ENCODE data around the gene OSBPL9.

Gene OSBPL9

GRCh38 chr1:51610637-51611036 lies 6.3 kb upstream of the OSBPL9 start:
- no peak for DNase-seq

DNA sequence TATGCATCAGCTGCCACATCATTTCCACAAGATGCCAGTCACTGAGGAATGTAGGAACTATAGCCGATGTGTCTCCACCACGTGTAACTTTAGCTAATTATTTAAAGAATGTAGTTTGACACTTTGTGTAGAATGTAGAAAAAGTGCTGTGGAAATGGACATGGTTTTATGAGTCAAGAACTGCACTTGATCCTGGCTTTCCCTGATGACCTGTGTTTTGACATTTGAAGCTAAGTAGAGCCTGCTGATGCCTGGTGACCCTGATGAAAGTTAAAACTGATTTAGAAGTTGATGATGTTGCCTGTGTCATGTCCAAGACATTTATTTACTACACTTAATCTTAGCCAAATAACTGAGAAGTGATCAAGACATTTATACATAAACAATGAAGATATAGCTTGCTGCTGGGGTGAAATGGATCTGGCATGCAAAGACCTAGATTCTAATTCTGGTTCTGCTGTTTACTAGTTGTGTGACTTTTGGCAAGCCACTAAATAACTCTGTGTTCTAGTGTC lies 4.4 kb upstream of the OSBPL9 start:
- no peak for DNase-seq

GRCh38 chr1:51615780-51616291 lies 1.1 kb upstream of the OSBPL9 start:
- DNase-seq: no peak

DNA sequence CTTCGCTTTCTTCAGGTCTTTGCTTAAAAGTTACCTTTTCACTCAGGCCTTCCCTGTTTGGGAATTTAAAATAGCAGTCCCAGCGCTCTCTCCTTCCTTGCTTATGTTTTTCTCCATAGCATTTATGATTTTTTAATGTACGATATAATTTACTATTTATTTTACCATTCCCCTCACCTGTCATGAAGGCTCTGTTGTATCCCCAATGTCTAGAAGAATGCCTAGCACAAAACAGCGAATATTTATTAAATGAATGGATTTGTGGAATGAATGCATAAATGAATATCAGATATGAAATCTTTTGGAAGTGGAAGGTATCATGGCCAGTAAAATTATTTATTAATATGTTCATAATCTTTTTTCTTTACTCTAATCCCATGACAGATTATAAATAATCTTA lies 402 bp upstream of the OSBPL9 start:
- DNase-seq: no peak

DNA sequence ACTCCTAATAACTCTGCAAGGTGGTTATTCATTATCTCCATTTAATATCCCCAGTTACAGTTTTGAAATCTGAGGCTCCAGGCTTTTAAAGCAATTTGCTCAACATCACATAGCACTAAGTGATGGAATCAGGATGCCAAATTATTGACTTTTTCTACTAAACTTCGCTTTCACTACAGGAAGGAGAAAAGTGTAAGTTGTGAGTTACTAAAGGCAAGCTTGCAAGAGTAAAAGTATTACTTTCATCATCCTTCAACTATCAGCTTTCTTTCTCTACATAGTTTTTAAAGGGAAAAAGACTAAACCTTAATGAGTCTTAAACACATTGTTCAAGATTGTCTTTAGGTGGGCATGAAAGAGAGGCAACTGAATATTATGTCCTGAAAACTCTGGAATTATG lies 1.8 kb downstream of the OSBPL9 start:
- no peak for DNase-seq

DNA sequence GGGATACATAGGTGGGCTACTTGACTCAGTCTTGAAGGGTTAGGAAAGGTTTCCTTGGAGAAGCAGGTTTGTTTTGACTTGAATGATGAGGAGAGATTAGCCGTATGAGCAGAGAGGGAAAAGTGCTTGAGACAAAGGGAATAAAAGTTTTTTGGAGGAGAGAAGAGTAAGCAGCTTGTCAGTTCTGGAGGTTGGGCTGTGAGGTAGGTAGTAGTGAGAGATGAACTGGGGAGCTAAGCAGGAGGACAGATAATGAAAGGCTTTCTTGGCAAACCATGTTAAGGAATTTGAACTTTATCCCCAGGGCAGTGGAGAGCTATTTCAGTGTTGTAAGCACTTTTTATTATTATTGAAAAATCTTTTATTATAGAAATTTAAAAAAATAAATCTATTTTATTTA lies 3.6 kb downstream of the OSBPL9 start:
- no peak for DNase-seq

- no peak for DNase-seq
Observed at GRCh38 chr1:51621161-51621560, 4.3 kb downstream of the OSBPL9 start.

- no peak for DNase-seq
Observed at GRCh38 chr1:51621841-51622454, 5.1 kb downstream of the OSBPL9 start.

DNA sequence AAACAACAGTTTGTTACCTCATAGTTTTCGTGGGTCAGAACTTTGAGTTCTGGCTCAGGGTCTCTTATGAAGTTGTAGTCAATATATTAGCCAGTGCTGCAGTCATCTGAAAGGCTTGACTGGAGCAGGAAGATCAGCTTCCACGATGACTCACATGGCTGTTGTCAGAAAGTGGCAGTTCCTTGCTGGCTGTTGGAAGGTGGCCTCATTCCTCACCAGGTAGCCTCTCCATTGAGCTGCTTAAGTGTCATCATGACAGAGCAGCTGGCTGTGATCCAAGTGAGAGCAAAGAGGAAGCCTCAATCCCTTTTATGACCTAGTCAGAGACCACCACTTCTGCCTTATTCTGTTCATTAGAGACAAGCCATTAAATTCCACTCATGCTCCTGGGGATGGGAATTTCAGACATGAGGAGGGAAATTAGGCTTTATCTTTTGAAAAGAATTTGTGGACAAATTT lies 5.6 kb downstream of the OSBPL9 start:
- DNase-seq: peak; percentile 24

- DNase-seq: no peak
Observed at GRCh38 chr1:51623025-51623424, 6.1 kb downstream of the OSBPL9 start.

- DNase-seq: no peak
Observed at GRCh38 chr1:51623450-51623849, 6.6 kb downstream of the OSBPL9 start.

GRCh38 chr1:51624855-51625254 lies 8.0 kb downstream of the OSBPL9 start:
- no peak for DNase-seq

GRCh38 chr1:51627672-51628071 lies 10.8 kb downstream of the OSBPL9 start:
- DNase-seq: no peak

GRCh38 chr1:51628715-51629590 lies 12.1 kb downstream of the OSBPL9 start:
- no peak for DNase-seq

DNA sequence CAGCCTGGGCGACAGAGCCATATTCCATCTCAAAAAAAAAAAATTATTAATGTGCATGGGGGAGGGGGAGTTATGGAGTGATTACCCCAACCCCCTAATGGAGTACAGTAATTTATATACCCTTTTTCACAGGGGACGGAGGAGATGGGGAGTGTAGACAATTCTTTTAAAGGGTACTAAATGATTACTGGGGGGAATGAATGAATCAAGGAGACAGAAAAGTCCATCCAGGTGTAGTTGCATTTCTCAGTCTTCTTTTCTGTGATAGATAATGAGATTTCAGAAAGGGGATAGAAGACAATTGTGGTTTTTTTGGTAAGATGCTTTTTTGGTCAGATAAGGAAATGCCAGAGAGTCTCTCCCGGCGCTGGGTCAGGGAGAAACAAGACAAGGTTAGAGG lies 13.0 kb downstream of the OSBPL9 start:
- no peak for DNase-seq

DNA sequence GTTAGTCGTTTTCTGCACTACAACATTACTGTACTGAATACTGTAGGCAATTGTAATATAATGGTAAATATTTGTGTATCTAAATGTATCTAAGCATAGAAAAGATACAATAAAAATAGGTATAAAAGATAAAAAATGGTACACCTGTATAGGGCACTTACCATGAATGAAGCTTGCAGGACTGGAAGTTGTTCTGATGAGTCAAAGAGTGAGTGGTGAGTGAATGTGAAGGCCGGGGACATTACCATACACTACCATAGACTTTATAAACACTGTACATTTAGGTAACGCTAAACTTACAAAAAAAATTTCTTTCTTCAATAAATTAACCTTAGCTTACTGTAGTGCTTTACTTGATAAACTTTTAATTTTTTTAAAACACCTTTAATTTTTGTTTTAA lies 13.5 kb downstream of the OSBPL9 start:
- DNase-seq: no peak

DNA sequence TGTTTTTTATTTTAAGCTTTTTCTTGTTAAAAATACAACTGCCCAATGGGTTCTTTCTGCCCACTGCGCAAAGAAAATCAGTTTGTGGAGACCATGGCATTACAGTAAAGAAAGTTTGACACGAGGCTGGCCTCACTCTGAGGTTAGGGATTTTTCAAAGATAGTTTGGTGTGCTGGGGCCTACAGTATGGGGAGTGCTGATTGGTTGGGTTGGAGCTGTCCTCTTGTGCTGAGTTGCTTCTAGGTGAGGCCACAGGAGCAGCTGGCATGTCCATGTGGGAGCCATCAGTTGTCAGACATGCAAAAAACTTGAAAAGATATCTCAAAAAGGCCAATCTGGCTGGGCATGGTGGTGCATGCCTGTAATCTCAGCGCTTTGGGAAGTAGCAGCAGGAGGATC lies 14.0 kb downstream of the OSBPL9 start:
- no peak for DNase-seq

GRCh38 chr1:51631747-51632146 lies 14.9 kb downstream of the OSBPL9 start:
- DNase-seq: no peak

DNA sequence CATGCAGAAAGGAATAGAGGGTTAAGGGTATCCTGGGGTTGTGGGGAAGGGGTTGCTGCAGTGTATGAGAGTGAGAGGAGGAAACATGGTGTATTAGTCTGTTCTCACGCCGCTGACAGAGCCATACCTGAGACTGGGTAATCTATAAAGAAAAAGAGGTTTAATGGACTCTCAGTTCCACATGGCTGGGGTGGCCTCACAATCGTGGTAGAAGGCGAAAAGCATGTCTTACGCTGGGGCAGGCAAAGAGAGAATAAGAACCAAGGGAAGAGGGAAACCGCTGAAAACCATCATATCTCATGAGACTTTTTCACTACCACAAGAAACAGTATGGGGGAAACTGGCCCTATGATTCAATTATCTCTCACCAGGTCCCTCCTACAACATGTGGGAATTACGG lies 17.7 kb downstream of the OSBPL9 start:
- DNase-seq: no peak

DNA sequence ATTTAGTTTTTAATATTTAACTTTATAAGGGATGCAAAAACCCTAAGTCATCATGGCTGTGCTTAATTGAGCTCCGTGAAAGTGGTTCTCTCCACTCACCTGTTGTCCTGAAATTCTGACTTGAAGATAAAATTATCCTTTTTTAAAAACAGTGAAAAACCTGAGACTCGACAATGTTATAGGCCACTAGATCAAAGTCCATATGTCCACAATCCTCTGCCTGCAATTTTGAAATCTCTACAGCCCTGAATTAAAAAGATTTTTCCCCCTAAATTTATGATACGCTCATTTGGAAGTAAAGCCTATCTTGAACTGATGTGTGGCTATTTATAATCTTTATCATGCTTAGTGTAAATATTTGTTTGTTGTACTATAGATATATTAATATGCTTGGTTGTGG lies 18.7 kb downstream of the OSBPL9 start:
- DNase-seq: no peak

- no peak for DNase-seq
Observed at GRCh38 chr1:51636191-51636590, 19.3 kb downstream of the OSBPL9 start.

GRCh38 chr1:51636764-51637522 lies 20.1 kb downstream of the OSBPL9 start:
- no peak for DNase-seq

DNA sequence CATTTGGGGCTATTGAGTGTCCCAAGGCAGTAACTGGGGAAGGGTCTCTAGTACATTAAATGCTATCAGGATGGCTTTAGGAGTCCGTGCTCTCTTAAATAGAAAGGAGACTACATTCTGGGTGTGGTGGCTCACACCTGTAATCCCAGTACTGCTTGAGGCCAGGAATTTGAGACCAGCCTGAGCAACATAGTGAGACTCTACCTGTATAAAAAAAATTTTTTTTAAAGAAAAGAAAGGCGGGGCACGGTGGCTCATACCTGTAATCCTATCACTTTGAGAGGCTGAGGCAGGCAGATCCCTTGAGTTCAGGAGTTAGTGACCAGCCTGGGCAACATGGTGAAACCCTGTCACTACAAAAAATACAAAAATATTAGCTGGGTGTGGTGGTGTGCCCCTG lies 21.5 kb downstream of the OSBPL9 start:
- DNase-seq: no peak
